Stimulated activated CD4-positive, alpha-beta T cell treated with anti-CD3 and anti-CD28 coated beads, Interleukin-12 subunit alpha, Interleukin-12 subunit beta, amount 100 ng/mL, for 24 hours (primary cell): ENCODE data around the gene GALNT9.
"Not testable (repeated sequence)": the region's sequence is repeated elsewhere in the genome, so short reads cannot be mapped to it uniquely, and the experiment has no call there.

ENCODE experiments used
- DNase-seq, 2 experiments: peaks; one replicate each; pipeline ENCODE4 v3.0.0-alpha.2; 2020; ENCODE audit warnings: low read depth in 2 of 2

The GALNT9 gene

GRCh38 chr12:132358241-132359225 lies 29.1 kb upstream of the GALNT9 start:
- DNase-seq: not testable (repeated sequence)

GRCh38 chr12:132357623-132358186 lies 28.3 kb upstream of the GALNT9 start:
- no peak for DNase-seq

DNA sequence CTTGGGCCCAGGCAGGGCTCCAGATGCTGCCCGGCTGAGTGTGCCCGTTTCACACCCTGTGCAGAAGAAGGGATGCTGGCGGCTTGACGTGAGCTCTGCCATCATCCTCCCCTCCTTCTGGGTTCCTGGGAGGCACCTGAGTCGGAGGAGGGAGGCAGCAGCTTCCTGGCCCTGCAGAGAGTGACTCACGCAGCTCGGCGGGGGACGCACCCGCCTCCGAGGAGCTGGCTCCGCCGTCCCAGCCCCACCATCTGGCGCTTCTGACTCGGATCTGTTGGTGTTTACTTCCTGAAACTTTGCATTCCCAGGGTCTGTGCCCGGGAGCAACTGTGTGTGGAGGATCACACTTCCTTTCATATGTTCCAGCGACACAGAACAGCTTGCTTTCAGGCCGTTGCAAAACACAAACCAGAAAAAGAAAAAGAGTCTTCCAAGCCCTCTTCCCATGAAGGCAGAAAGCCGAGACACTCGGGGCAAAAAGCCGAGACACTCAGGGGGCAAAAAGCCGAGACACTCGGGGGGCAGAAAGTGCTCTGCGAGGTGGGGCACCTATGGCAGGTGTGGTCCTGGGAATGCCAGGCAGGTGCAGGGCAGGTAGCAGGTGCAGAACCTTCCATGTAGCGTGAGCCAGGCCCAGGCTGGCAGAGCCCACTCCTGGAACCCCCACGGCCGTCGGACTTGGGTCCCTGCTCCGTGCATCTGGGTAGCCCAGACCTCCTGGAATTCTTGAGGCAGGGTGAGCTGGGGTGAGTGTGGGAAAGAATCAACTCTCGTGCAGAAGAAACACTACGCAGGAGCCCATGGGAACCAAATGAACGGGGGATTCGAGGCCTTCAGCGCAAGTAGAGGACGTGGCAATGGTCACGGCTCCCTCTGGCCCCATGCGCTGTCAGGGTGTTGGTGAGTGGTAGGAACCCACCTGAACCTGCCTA lies 27.6 kb upstream of the GALNT9 start:
- no peak for DNase-seq

GRCh38 chr12:132355742-132356681 lies 26.6 kb upstream of the GALNT9 start:
- DNase-seq: no peak

DNA sequence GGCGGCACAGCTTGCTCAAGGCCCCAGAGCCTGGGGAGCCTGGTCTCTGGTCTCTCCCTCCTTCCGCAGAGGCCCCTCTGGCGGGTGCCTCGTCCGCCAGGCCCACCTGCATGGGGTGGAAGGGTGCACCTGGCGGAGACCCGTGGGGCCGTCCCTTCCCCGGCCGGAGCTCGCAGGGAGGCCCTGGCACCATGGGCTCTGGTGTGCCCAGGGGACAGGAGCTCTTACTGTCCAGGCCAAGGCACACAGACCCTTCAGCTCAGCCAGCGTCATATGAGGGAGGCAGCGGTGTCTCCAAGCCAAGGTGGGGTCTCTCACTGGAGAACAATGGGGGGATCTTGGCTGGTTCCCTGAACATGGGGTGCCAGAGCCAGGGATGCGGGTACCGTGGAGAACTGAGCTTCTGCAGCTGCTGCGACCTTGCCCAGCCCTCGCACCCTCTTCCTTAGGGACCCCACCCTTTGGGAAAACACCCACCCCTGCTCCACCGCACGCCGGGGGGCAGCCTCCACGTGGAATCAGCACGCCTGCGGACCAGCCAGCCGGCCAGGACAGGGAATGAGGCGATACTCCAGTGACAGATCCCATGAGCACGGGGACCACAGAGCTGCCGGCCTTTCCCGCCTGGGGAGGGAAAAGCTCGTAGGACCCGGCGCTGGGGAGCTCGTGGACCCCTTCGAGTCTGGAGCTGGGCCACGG lies 25.7 kb upstream of the GALNT9 start:
- no peak for DNase-seq

DNA sequence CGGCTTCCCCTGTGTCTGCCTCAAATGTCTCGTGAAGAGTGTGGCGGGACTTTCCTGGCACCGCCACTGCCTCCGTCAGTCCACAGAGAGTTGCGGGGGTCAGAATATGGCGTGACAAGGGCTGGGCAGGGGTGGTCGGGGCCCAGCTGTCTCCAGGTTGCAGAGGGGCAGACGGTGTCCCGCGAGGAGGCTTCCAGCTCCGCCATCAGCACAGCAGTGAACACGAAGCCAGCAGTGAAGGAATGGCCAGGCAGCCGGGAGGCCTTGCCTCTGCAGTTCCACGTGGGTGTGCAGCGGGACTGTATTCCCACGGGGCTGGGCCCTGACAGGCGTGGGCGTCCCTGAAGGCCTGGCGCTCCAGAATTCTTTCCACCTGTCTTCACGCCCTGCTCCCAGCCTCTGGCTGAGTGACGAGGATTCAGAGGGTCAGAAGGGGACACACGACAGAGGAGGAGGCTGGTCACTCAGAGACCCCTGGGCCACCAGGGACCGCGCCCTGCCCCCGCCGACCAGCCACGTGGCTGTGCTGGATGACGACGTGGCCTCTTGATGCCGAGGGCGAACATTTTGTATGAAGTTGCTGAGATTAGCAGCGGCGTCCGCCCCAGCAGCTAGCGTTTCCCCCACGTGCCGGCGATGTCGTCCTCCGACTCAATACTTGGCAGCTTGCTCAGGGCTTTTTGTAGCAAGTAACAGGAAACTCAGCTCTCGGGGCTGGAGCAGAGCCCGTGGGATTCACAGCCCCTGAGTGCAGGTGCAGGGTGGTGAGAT lies 25.0 kb upstream of the GALNT9 start:
- no peak for DNase-seq

DNA sequence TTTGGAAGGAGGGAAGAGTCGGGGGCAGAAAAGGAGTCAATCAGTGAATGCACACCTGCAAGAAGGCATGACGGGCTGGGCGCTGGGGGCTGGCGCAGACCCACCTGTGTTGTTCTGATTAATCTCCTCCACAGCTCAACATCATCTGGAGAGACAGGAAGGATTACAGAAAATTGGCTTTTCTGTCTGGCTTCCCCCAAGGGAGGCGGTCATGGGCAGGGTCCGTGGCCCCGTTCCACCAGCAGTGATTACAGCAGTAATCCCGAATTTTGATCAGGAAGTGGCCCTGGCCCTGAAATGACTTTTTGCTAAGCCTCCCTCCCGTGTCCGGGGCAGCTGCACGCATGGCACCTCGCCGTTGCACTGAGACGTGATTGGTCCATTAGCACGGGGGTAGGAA lies 24.4 kb upstream of the GALNT9 start:
- no peak for DNase-seq

- DNase-seq: no peak
These were observed 23.8 kb upstream of the GALNT9 start for GRCh38 chr12:132352896-132353800.

- DNase-seq: no peak
These were observed 22.5 kb upstream of the GALNT9 start for GRCh38 chr12:132351751-132352495.

DNA sequence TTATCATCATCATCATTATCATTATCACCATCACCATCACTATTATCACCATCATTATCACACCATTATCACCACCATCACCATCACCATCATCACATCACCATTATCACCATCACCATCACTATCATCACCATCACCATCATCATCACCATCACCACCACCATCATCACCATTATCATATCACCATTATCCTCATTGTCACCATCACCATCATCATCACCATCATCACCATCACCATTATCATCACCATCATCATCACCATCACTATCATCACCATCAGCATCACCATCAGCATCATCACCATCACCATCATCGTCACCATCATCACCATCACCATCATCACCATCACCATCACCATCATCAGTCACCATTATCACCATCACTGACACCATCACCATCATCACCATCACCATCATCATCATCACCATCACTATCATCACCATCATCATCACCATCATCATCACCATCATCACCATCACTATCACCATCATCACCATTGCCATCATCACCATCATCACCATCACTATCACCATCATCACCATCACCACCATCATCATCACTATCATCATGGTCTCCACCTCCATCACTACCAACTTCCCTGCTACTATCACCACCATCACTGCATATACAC lies 20.2 kb upstream of the GALNT9 start:
- no peak for DNase-seq

- no peak for DNase-seq
These were observed 18.8 kb upstream of the GALNT9 start for GRCh38 chr12:132348176-132348575.

DNA sequence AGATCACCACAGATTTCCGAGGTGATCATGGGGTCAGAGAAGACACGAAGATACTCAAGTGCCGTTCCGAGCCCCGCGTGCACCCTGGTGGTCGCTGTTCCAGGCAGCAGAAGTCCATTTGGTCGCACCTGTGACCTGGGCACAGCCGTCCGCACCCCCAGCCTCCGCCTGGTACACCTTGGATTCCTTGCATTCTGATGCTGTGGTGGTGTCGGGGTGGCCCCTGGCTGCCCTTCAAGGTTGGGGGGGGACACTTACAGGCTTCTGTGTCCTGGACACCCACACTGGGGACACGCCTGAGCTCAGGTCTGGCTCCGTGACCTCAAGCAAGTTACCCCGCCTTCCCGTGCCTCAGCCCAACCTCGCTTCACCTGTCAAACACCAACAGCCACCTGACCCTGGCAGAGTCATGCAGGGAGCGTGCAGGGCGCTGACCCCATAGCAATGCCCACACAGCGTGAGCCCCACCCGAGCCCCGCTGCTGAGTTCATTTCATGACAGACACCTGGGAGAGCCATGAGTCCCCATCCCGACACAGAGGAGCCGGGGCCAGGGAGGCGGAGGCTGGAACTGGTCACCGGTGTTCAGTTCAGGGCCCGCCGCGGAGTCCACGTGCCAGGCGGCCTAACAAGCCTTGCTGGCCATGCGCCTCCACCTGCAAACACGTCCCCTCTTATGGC lies 17.9 kb upstream of the GALNT9 start:
- DNase-seq: no peak

DNA sequence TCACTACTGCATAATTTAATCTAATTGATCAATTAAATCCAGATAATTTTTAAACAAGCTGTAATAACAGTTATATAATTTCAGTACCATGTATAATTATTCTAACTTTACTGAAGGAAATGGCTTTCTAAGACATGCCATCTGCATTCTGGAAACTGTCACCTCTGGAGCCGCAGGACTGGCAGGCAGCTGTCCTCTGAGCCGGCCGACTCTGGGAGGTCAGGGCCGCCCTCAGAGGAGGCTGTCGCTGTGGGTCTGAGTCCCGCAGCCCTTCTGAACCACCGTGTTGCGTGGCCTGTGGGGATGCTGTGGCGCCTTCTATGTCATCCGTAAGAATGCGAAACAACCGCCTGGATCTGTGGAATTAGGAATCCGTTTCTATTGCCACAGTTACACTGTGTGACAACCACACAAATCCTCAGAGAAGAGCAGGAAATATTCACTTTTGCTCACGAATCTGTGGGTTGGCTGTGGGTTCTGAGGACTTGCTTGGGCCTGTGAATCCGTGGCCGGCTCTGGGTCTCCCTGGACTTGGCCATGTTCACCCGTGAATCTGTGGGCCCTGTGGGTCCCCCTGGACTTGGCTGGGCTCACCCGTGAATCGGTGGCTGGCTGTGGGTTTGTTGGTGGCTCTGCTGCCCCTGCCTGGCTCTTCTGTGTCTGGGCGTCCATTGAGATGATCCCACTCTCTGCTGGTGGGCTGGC lies 17.2 kb upstream of the GALNT9 start:
- no peak for DNase-seq

DNA sequence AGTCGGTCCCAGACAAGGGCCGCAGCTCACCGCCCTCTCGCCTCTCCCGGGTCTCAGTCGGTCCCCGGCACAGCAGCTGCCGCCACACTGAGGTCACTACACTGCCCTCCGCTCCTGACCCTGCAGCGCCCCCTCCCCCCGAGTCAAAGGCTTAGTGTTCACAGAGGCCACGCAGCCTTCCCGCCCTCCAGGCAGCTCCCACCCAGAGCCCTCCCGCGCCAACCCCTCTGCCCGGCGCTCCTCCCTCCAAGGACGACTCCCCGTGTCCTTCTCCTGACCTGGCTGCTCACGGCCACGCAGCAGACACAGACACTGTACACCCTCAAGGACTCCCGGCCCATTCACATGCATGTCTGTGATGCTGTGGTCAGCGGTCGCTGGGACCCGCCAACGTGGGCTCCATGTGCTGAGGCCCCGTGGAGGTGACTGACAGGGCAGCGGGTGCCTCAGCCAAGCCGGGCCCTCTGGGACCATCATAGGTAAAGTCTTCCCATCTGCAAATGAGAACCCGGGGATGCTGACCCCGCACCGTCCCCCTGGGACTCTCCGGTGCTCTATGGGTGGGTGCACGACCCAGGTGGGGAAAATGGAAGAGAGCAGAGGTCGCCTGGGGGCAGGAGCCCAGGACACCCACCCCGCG lies 16.3 kb upstream of the GALNT9 start:
- DNase-seq: no peak

GRCh38 chr12:132345126-132345525 lies 15.7 kb upstream of the GALNT9 start:
- DNase-seq: no peak

DNA sequence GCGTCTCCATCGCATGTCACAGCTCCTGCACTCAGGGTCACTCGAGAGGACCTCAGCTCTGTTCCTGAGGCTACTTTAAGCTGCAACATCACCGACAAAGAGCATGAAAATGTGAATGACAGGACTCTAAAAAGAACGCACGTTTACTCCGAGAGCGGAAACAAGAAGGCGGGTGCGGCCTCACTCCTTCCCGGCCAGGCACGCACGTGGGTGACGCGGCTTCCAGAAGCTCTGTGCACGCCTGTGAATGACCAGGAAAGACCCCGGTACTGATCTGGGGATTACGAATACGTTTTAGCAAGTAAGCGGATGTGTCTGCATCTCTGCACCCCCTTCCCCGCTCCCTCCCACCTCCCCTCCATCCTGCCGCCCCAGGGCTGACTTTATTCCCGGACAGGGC lies 15.2 kb upstream of the GALNT9 start:
- no peak for DNase-seq
